ENCODE measurements around the gene C16orf90. TPM values are rescaled to one million over a fixed set of nuclear protein-coding genes. Genes with fewer than 3 reads are reported as not detected.

The C16orf90 gene
- polyA plus RNA-seq, 3 donors: not detected

GRCh38 chr16:3496386-3496785 is 1.1 kb upstream of the C16orf90 start:
- H3K27me3 ChIP-seq (ENCODE audit: control insufficient read depth in 2 of 2, insufficient read depth in 2 of 2, low read length in 2 of 2): no peaks in the 10 kb centered on the region
- peaks cover 10 to 16% of the 10 kb centered on the region in 2 donors for H3K4me1 ChIP-seq (ENCODE audit: control insufficient read depth in 1 of 2, insufficient read depth in 2 of 2, low read length in 2 of 2)
- H3K79me2 ChIP-seq (ENCODE audit: insufficient read depth, low read length): no peaks in the 10 kb centered on the region
- H3K4me3 ChIP-seq (replicated peaks in 1 of 3; ENCODE audit: low read depth in 2 of 3, low read length in 3 of 3): no peak overlapping the region
- Mint-ChIP-seq H3K9me3 (peaks cover 0 to 5% (median 3%) of the 10 kb centered on the region in 7 donors), H3K4me3 (no peak overlapping the region), H3K4me1 (peaks cover 17% of the 10 kb centered on the region), H3K36me3 (no peaks in the 10 kb centered on the region), H3K27me3 (ENCODE audit: low read depth in 3 of 3) (peaks cover 0 to 15% (median 6%) of the 10 kb centered on the region in 3 donors), H3K27ac (no peak overlapping the region)
- no peak overlapping the region for H3K27ac ChIP-seq (ENCODE audit: low read depth in 1 of 2, low read length in 2 of 2)
- no peak overlapping the region for H3K4me2 ChIP-seq (replicated peaks; ENCODE audit: extremely low read depth, low read length, poor library complexity, severe bottlenecking)
- H3K9me3 ChIP-seq (replicated peaks in 1 of 2; ENCODE audit: control insufficient read depth in 1 of 2, insufficient read depth in 1 of 2, low read length in 2 of 2): no peaks in the 10 kb centered on the region
- H3K9ac ChIP-seq (ENCODE audit: insufficient read depth, low read length, poor library complexity, severe bottlenecking): no peak overlapping the region
- H3K36me3 ChIP-seq (replicated peaks in 1 of 2; ENCODE audit: control insufficient read depth in 1 of 2, insufficient read depth in 2 of 2, low read length in 2 of 2): no peaks in the 10 kb centered on the region
- no peak overlapping the region for H2AFZ ChIP-seq (ENCODE audit: insufficient read depth, low read depth, low read length, poor library complexity, severe bottlenecking)
- TF ChIP-seq CTCF (IDR thresholded peaks at IDR 0.05): no peak
- intact Hi-C loops (cut with micrococcal nuclease): loop anchor here in 1 of 2 donors (5.0 kb wide), 1 partner anchor 34 kb away; no protein-coding TSS in a partner anchor
- no peak for DNase-seq
- 97% methylated on average over 17 of the region's 30 CpGs for WGBS (ENCODE audit: insufficient coverage)
- no peaks in the 10 kb centered on the region for H4K20me1 ChIP-seq (ENCODE audit: insufficient read depth, low read length)

GRCh38 chr16:3494386-3494973 is 809 bp downstream of the C16orf90 start:
- intact Hi-C loops (cut with micrococcal nuclease): no loop called here
- no peaks in the 10 kb centered on the region for H3K9me3 ChIP-seq (replicated peaks in 1 of 2; ENCODE audit: control insufficient read depth in 1 of 2, insufficient read depth in 1 of 2, low read length in 2 of 2)
- Mint-ChIP-seq H3K36me3 (no peaks in the 10 kb centered on the region), H3K27me3 (ENCODE audit: low read depth in 3 of 3) (peaks cover 0 to 9% (median 3%) of the 10 kb centered on the region in 3 donors), H3K4me3 (no peak overlapping the region), H3K9me3 (peaks cover 0 to 3% (median 0%) of the 10 kb centered on the region in 7 donors), H3K27ac (no peak overlapping the region), H3K4me1 (no peaks in the 10 kb centered on the region)
- no peak overlapping the region for H3K9ac ChIP-seq (ENCODE audit: insufficient read depth, low read length, poor library complexity, severe bottlenecking)
- no peak overlapping the region for H3K4me2 ChIP-seq (replicated peaks; ENCODE audit: extremely low read depth, low read length, poor library complexity, severe bottlenecking)
- H2AFZ ChIP-seq (ENCODE audit: insufficient read depth, low read depth, low read length, poor library complexity, severe bottlenecking): no peak overlapping the region
- no peak overlapping the region for H3K4me3 ChIP-seq (replicated peaks in 1 of 3; ENCODE audit: low read depth in 2 of 3, low read length in 3 of 3)
- no peaks in the 10 kb centered on the region for H3K79me2 ChIP-seq (ENCODE audit: insufficient read depth, low read length)
- no peaks in the 10 kb centered on the region for H4K20me1 ChIP-seq (ENCODE audit: insufficient read depth, low read length)
- WGBS (ENCODE audit: insufficient coverage): 97% methylated on average over 15 of the region's 16 CpGs
- H3K4me1 ChIP-seq (ENCODE audit: control insufficient read depth in 1 of 2, insufficient read depth in 2 of 2, low read length in 2 of 2): no peaks in the 10 kb centered on the region
- no peak overlapping the region for H3K27ac ChIP-seq (ENCODE audit: low read depth in 1 of 2, low read length in 2 of 2)
- no peak for TF ChIP-seq CTCF (IDR thresholded peaks at IDR 0.05)
- no peak for DNase-seq
- H3K36me3 ChIP-seq (replicated peaks in 1 of 2; ENCODE audit: control insufficient read depth in 1 of 2, insufficient read depth in 2 of 2, low read length in 2 of 2): no peaks in the 10 kb centered on the region
- H3K27me3 ChIP-seq (ENCODE audit: control insufficient read depth in 2 of 2, insufficient read depth in 2 of 2, low read length in 2 of 2): no peaks in the 10 kb centered on the region
